Type B pancreatic cell (in vitro differentiated cells): ENCODE results near the gene LTBP4. TPM values are rescaled to one million over a fixed set of nuclear protein-coding genes. Genes with fewer than 3 reads are reported as not detected.

Experiments used
- DNase-seq: peaks from one replicate; pipeline ENCODE4 v3.0.0; 2021; ENCODE audit warnings: mixed read lengths; ENCODE audit not compliant: unreplicated experiment; ENCODE audit errors: extremely low spot score
- H3K27ac Mint-ChIP-seq: 2 replicates; pipeline ENCODE4 v1.8.0; 2021; ENCODE audit warnings: mild to moderate bottlenecking, mixed read lengths
- H3K27me3 Mint-ChIP-seq: 2 replicates; pipeline ENCODE4 v1.8.0; 2021; ENCODE audit warnings: mixed read lengths
- H3K36me3 Mint-ChIP-seq: 2 replicates; pipeline ENCODE4 v1.8.0; 2021; ENCODE audit warnings: mixed read lengths
- H3K4me1 Mint-ChIP-seq: one replicate; pipeline ENCODE4 v1.8.0; 2021; ENCODE audit warnings: mixed read lengths; ENCODE audit not compliant: unreplicated experiment
- H3K4me3 Mint-ChIP-seq: 2 replicates; pipeline ENCODE4 v1.8.0; 2021; ENCODE audit warnings: mild to moderate bottlenecking, mixed read lengths
- H3K9me3 Mint-ChIP-seq: 2 replicates; pipeline ENCODE4 v1.8.0; 2021; ENCODE audit warnings: mixed read lengths
- total RNA-seq: library from RNA; stranded (reverse); gene quantifications from 2 replicates; pipeline ENCODE4 v1.2.1, GENCODE V29; 2021; ENCODE audit warnings: low replicate concordance
- TF ChIP-seq, protein P1 (sequence below): fragments of 200-600 bp; sonication (generic); conservative IDR thresholded peaks from 2 replicates; pipeline ENCODE4 v1.5.0; 2021; ENCODE audit warnings: antibody characterized with exemption, mild to moderate bottlenecking

Gene LTBP4
- total RNA-seq, 1 donor from 2014 or later, result 145 TPM

DNA sequence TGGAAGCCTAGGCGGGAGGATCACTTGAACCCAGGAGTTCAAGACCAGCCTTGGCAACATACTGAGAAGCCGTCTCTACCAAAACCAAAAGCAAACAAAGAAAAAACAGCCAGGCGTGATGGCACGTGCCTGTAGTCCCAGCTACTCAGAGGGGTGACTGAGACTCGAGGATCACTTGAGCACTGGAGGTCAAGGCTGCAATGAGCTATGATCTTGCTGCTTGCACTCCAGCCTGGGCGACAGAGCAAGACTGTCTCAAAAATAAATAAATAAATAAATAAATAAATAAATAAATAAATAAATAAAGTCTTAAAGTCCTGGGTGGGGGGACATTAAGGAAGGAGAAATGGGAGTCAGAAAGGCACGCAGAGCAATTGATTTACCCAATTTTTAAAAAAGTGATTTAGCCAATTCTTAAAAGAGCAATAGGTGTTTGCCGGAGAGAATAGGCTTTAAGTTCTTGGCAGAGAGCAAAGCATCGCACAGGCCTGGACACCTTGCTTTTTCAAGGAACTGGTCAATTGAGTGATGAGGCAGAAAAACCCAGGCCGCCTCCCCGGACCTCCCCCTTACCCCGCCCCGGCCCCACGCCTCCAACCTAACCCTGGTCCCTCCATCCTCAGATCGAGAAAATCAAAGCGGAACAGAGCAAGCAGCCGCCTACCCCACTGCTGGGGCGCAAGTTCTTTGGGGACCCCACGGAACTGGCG lies 34.0 kb upstream of the LTBP4 start:
- H3K27me3 Mint-ChIP-seq, result peaks cover 75% of the 10 kb centered on the region
- H3K4me3 Mint-ChIP-seq, result no peak overlapping the region
- H3K4me1 Mint-ChIP-seq, result peaks cover 10% of the 10 kb centered on the region
- H3K36me3 Mint-ChIP-seq, result peaks cover 4% of the 10 kb centered on the region
- H3K27ac Mint-ChIP-seq, result no peak overlapping the region
- H3K9me3 Mint-ChIP-seq, result peaks cover 6% of the 10 kb centered on the region
- no peak for DNase-seq
- TF ChIP-seq, protein P1, sequence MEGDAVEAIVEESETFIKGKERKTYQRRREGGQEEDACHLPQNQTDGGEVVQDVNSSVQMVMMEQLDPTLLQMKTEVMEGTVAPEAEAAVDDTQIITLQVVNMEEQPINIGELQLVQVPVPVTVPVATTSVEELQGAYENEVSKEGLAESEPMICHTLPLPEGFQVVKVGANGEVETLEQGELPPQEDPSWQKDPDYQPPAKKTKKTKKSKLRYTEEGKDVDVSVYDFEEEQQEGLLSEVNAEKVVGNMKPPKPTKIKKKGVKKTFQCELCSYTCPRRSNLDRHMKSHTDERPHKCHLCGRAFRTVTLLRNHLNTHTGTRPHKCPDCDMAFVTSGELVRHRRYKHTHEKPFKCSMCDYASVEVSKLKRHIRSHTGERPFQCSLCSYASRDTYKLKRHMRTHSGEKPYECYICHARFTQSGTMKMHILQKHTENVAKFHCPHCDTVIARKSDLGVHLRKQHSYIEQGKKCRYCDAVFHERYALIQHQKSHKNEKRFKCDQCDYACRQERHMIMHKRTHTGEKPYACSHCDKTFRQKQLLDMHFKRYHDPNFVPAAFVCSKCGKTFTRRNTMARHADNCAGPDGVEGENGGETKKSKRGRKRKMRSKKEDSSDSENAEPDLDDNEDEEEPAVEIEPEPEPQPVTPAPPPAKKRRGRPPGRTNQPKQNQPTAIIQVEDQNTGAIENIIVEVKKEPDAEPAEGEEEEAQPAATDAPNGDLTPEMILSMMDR, result no peak

DNA sequence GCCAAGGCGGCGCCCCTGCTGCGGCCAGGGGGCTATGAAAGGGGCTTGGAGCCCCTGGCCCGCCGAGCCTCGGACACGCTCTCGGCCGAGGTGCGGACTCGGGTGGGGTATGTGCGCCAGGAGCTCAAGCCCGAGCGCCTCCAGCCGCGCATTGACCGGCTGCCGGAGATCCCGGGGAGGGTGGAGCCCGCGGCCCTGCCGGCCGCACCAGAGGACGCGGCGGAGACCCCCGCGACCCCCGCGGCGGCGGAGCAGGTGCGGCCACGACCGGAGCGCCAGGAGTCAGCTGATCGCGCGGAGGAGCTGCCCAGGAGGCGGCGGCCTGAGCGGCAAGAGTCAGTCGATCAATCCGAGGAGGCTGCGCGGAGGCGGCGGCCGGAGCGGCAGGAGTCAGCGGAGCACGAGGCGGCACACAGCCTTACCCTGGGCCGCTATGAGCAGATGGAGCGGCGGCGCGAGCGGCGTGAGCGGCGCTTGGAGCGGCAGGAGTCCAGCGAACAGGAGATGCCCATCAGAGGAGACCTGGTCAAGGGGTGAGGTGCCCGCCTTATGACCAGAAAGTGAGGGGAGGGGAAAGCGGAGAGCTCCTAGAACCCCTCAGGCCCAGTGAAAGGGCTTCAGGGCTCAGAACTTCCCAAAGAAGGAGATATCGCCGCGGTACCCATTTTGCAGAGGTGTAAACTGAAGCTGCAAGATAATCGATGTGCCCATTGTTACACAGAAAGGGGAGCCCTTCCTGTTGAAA lies 33.2 kb upstream of the LTBP4 start:
- peaks cover 6% of the 10 kb centered on the region for H3K9me3 Mint-ChIP-seq
- DNase-seq, result no peak
- TF ChIP-seq, protein P1, result no peak
- H3K36me3 Mint-ChIP-seq, result peaks cover 4% of the 10 kb centered on the region
- peaks cover 10% of the 10 kb centered on the region for H3K4me1 Mint-ChIP-seq
- no peak overlapping the region for H3K27ac Mint-ChIP-seq
- no peak overlapping the region for H3K4me3 Mint-ChIP-seq
- H3K27me3 Mint-ChIP-seq, result peaks cover 72% of the 10 kb centered on the region

DNA sequence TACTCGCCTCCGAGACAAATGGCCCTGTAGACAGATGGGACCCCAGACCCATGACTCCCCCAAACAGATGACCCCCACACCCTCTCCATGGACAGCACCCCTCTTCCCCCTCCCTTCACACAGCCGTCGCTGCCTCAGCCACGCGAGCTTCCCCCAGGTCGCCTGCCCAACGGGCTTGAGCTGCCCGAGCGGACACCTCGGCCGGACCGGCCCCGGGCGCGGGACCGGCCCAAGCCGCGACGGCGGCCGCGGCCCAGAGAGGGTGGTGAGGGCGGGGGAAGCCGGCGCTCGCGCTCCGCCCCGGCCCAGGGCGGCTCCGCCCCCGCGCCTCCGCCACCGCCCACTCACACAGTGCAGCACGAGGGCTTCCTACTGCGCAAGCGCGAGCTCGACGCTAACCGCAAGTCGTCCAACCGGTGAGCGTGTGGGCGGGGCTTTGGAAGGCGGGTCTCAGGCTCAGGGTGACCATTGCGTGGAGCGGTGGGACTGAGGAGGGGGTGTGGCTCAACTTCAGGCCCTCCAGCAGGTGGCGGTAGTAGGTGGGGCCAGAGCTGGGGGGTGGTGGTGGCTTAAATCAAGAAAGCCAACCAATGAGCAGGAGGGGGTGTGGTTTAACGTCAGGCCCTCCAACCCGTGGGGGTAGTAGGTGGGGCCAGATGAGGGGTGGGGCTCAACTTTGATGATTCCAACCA lies 30.7 kb upstream of the LTBP4 start:
- Mint-ChIP-seq H3K27me3 (peaks cover 51% of the 10 kb centered on the region), H3K9me3 (peaks cover 6% of the 10 kb centered on the region), H3K4me3 (peak overlapping the region; percentile 85), H3K4me1 (peaks cover 10% of the 10 kb centered on the region), H3K36me3 (peaks cover 4% of the 10 kb centered on the region), H3K27ac (peak overlapping the region; percentile 74)
- TF ChIP-seq, protein P1, result no peak
- peak; percentile 96 for DNase-seq

DNA sequence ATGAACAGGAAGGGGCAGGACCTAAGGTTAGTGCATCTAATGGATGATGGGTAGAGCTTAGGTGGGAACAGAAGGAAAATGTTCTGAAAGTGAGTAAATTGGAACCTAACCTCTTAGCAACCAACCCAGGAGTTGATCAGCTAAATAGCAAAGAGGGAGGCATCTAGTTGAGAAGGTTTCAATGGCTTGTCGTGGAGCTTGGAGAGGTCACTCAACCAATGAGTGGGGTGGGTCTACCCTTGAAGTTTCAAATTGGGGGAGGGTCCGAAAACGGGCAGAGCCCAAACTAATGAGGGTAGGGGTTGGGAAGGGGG lies 30.2 kb upstream of the LTBP4 start:
- H3K4me1 Mint-ChIP-seq, result peaks cover 10% of the 10 kb centered on the region
- TF ChIP-seq, protein P1, result no peak
- DNase-seq, result no peak
- peak overlapping the region; percentile 60 for H3K27ac Mint-ChIP-seq
- peaks cover 4% of the 10 kb centered on the region for H3K36me3 Mint-ChIP-seq
- peaks cover 46% of the 10 kb centered on the region for H3K27me3 Mint-ChIP-seq
- H3K9me3 Mint-ChIP-seq, result peaks cover 6% of the 10 kb centered on the region
- peak overlapping the region; percentile 78 for H3K4me3 Mint-ChIP-seq

DNA sequence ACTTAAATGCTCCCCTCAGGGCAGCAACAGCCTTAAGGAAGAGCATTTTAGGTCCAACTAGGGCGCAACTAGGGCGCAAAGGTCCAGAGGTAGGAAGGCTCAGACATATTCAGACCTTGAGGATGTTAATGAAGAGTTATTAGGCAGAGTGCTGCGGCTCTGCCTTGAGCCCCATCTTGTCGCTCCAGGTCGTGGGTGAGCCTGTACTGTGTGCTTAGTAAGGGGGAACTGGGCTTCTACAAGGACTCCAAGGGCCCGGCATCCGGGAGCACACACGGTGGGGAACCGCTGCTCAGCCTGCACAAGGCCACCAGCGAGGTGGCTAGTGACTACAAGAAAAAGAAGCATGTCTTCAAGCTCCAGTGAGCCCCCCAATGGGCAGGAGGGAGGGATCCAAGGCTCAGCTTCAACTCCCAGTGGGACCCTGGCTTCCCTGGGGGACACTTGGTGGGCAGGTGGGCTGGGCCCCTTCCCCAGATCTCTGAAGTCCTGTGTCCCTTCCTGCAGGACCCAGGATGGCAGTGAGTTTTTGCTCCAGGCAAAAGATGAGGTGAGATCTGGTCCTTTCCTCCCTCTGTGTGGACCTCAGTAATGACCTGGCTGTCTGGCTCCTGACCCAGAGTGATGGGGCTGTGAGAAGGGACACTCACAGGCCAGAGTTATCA lies 29.2 kb upstream of the LTBP4 start:
- no peak overlapping the region for H3K27ac Mint-ChIP-seq
- H3K36me3 Mint-ChIP-seq, result peaks cover 4% of the 10 kb centered on the region
- peaks cover 37% of the 10 kb centered on the region for H3K27me3 Mint-ChIP-seq
- H3K4me1 Mint-ChIP-seq, result peaks cover 10% of the 10 kb centered on the region
- peaks cover 6% of the 10 kb centered on the region for H3K9me3 Mint-ChIP-seq
- H3K4me3 Mint-ChIP-seq, result no peak overlapping the region
- DNase-seq, result no peak
- TF ChIP-seq, protein P1, result no peak
